PC-9 (cell line): ENCODE results near the gene LMOD1.

ENCODE experiments used
- CTCF ChIP-seq: fragments of 200-600 bp; sonication (generic); conservative IDR thresholded peaks from 2 replicates; pipeline ENCODE4 v1.6.1; 2017; ENCODE audit warnings: mixed run types, antibody characterized with exemption, mild to moderate bottlenecking, moderate library complexity
- EZH2 ChIP-seq: fragments of 200-600 bp; sonication (generic); IDR thresholded peaks from 2 replicates; pipeline ENCODE4 v1.8.0; 2017; ENCODE audit warnings: antibody characterized with exemption, low read depth

DNA sequence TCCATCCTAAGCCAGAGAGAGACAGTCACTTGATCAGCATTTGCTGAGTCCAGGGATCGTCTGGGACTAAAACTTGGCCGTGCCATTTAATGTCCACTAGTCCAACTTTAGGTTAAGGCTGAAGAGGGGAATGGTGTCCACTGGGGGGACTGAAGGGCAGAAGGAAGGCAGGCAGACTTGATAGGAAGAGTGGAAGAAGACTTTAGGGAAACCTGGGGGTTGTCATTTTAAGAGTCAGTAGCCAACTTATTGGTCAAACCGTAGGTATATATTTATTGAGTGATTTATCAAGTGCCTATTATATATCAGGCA, 1.3 kb upstream of the LMOD1 start:
- TF ChIP-seq CTCF: no peak
- TF ChIP-seq EZH2: no peak
